Endothelial cell of umbilical vein (primary cell): ENCODE results near the gene USP6NL. TPM values are rescaled to one million over a fixed set of nuclear protein-coding genes. Genes with fewer than 3 reads are reported as not detected.

ENCODE experiments used
- BruUV-seq: library from RNA; stranded (reverse); fragments of 400-500 nt; replicated peaks from 2 replicates; lab custom pipeline; 2021; lab: Mats Ljungman, UMichigan
- CTCF ChIA-PET: fragments of 300-600, 350-600 bp; sonication (Branson Sonifier 250); formaldehyde crosslinking; loops from one replicate; lab custom pipeline; 2021; ENCODE audit warnings: antibody characterized with exemption, inconsistent platforms; lab: Charles Lee
- POLR2A ChIA-PET: fragments of 300-600, 350-600 bp; sonication (Branson Sonifier 250); formaldehyde crosslinking; loops from one replicate; lab custom pipeline; 2021; ENCODE audit warnings: antibody characterized with exemption, inconsistent platforms; lab: Charles Lee
- DNase-seq: peaks from one replicate; pipeline ENCODE4 v3.0.0-alpha.2; 2011; ENCODE audit warnings: low read depth, low spot score
- FAIRE-seq: peaks from 2 replicates; lab custom pipeline; 2011; peaks lifted over from hg19 to GRCh38; lab: Jason Lieb, UNC
- H2AFZ ChIP-seq: 2 replicates; pipeline ENCODE4 v1.6.0; 2012; ENCODE audit warnings: low read depth, low read length, control low read depth, inconsistent platforms
- H3K27ac ChIP-seq: 2 replicates; pipeline ENCODE4 v1.5.1; 2011; ENCODE audit warnings: low read depth, mild to moderate bottlenecking, control low read depth, low read length, moderate library complexity; ENCODE audit not compliant: insufficient read depth
- H3K27me3 ChIP-seq, 2 experiments: 2 replicates each; pipeline versions ENCODE4 v1.6.0 to v1.6.1; 2011; ENCODE audit warnings: low read length in 2 of 2, mixed read lengths in 1 of 2; ENCODE audit not compliant: control insufficient read depth in 2 of 2, insufficient read depth in 2 of 2
- H3K36me3 ChIP-seq, 2 experiments: 2 replicates in 1 of 2; 3 replicates in 1 of 2; pipeline ENCODE4 v1.5.1; 2011; ENCODE audit warnings: low read length in 2 of 2, mild to moderate bottlenecking in 1 of 2, moderate library complexity in 1 of 2; ENCODE audit not compliant: control insufficient read depth in 2 of 2, insufficient read depth in 2 of 2; ENCODE audit errors: extremely low read depth in 1 of 2
- H3K4me1 ChIP-seq: 3 replicates; pipeline ENCODE4 v1.5.1; 2011; ENCODE audit warnings: mild to moderate bottlenecking, low read length; ENCODE audit not compliant: control insufficient read depth, insufficient read depth; ENCODE audit errors: extremely low read depth
- H3K4me2 ChIP-seq: 2 replicates; pipeline ENCODE4 v1.6.1; 2011; ENCODE audit warnings: low read length, control low read depth, mixed read lengths; ENCODE audit not compliant: insufficient read depth
- H3K4me3 ChIP-seq, 3 experiments: fragments of 200-600 bp in 1 of 3; sonication (generic), shearing (Covaris generic) in 1 of 3; replicated peaks in 1 of 3; 2 replicates each; pipeline ENCODE4 v1.5.1; 2011 to 2016; ENCODE audit warnings: control low read depth in 3 of 3, low read length in 3 of 3, mild to moderate bottlenecking in 2 of 3, inconsistent platforms in 1 of 3, low read depth in 1 of 3, moderate library complexity in 1 of 3; ENCODE audit not compliant: insufficient read depth in 1 of 3
- H3K79me2 ChIP-seq: 2 replicates; pipeline ENCODE4 v1.6.0; 2012; ENCODE audit warnings: low read length, inconsistent platforms; ENCODE audit not compliant: control insufficient read depth, insufficient read depth
- H3K9ac ChIP-seq: replicated peaks from 2 replicates; pipeline ENCODE3; 2011; ENCODE audit warnings: low read length, control low read depth; ENCODE audit not compliant: insufficient read depth; ENCODE audit errors: extremely low read depth
- H3K9me1 ChIP-seq: replicated peaks from 3 replicates; pipeline ENCODE4 v1.6.0; 2011; ENCODE audit warnings: mild to moderate bottlenecking, low read length; ENCODE audit not compliant: control insufficient read depth, insufficient read depth; ENCODE audit errors: extremely low read depth
- H3K9me3 ChIP-seq: replicated peaks from 2 replicates; pipeline ENCODE4 v1.5.1; 2012; ENCODE audit warnings: low read length, inconsistent platforms; ENCODE audit not compliant: control insufficient read depth, insufficient read depth
- H4K20me1 ChIP-seq: replicated peaks from 2 replicates; pipeline ENCODE3; 2011; ENCODE audit warnings: mild to moderate bottlenecking, low read length; ENCODE audit not compliant: control insufficient read depth, insufficient read depth; ENCODE audit errors: extremely low read depth
- EZH2 ChIP-seq: IDR thresholded peaks from 2 replicates; pipeline ENCODE4 v1.6.1; 2012; ENCODE audit warnings: borderline replicate concordance, low read depth, mild to moderate bottlenecking, moderate library complexity, low read length, inconsistent platforms; ENCODE audit not compliant: severe bottlenecking
- FOS ChIP-seq: IDR thresholded peaks from 2 replicates; pipeline ENCODE4 v1.6.1; 2011; ENCODE audit warnings: mild to moderate bottlenecking, low read length, moderate library complexity, borderline replicate concordance; ENCODE audit not compliant: insufficient read depth
- GATA2 ChIP-seq: IDR thresholded peaks from 2 replicates; pipeline ENCODE4 v1.7.0; 2011; ENCODE audit warnings: low read depth, mild to moderate bottlenecking, moderate library complexity, mixed read lengths, low read length; ENCODE audit not compliant: insufficient read length, insufficient read depth
- JUN ChIP-seq: IDR thresholded peaks from 2 replicates; pipeline ENCODE4 v1.6.1; 2011; ENCODE audit warnings: borderline replicate concordance, low read depth; ENCODE audit not compliant: insufficient read length, insufficient read depth
- MAX ChIP-seq: IDR thresholded peaks from 2 replicates; pipeline ENCODE4 v1.6.1; 2011; ENCODE audit not compliant: insufficient read depth, insufficient read length
- MYC ChIP-seq: IDR thresholded peaks from one replicate; pipeline ENCODE4 v1.6.1; 2011; ENCODE audit warnings: mild to moderate bottlenecking, low read depth, low read length
- POLR2A ChIP-seq: IDR thresholded peaks from 2 replicates; pipeline ENCODE4 v1.6.1; 2012; ENCODE audit warnings: low read depth, mild to moderate bottlenecking, control low read depth, low read length
- POLR2AphosphoS5 ChIP-seq: IDR thresholded peaks from 2 replicates; pipeline ENCODE4 v1.6.1; 2012; ENCODE audit warnings: low read depth, mild to moderate bottlenecking, control low read depth, low read length, moderate library complexity; ENCODE audit not compliant: insufficient read depth
- dilution Hi-C: fragments of 300-500 bp; cut with MboI; formaldehyde crosslinking; loops from one replicate; pipeline ENCODE4 v1.15.0; 2019; ENCODE audit warnings: low sequenced_read_pairs; ENCODE audit not compliant: extremely low pct_ligation_motif_present
- intact Hi-C: fragments of 100-400 bp; cut with micrococcal nuclease; formaldehyde crosslinking; loops from one replicate; pipeline ENCODE4 v1.10.0; 2022
- polyA plus RNA-seq, 4 experiments: library from polyadenylated mRNA; depleted of rRNA in 3 of 4; stranded (reverse) in 3 of 4; unstranded in 1 of 4; fragments of >200 nt; gene quantifications; 2 replicates each; pipeline versions ENCODE4 v1.2.1 to v1.2.3, GENCODE V29; 2011 to 2012; ENCODE audit warnings: missing spikeins in 1 of 4
- total RNA-seq: library from RNA; stranded (reverse); gene quantifications from 2 replicates; pipeline ENCODE4 v1.2.3, GENCODE V29; 2021
- TF ChIP-seq, protein P1 (sequence below), 2 donors: IDR thresholded peaks; 1 replicate in 1 of 2; 2 replicates in 1 of 2; pipeline ENCODE4 v1.5.1; 2011; ENCODE audit warnings: low read length in 2 of 2, mild to moderate bottlenecking in 2 of 2, moderate library complexity in 2 of 2, control low read depth in 1 of 2, inconsistent platforms in 1 of 2, low read depth in 1 of 2; ENCODE audit not compliant: insufficient read depth in 1 of 2; ENCODE audit errors: extremely low read depth in 1 of 2

USP6NL gene
- total and polyA plus RNA-seq, 2 donors (not counting 3 experiments of a cell fraction or from before 2014, with no cell fraction given), result 13.5 to 29.2 TPM

DNA sequence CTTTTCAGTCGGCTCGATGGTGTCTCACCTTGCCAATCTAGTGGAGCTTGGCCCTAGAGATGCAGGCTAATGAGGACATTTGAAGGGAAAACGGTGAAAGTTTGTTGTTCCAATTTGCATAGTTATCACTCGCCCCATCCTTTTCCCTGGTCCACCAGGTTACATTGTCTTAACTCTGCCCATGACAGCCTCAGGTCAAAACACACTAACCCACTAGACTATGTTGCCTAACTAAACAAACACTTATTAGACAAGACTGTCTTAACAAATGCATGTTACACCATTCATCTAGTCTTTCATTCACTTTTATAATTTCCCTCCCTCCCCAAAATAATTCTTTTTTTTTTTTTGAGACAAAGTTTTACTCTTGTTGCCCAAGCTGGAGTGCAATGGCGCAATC lies 40.7 kb downstream of the USP6NL start:
- no peak overlapping the region for H3K4me3 ChIP-seq
- H3K79me2 ChIP-seq, result peaks cover 49% of the 10 kb centered on the region
- no TSS peak for BruUV-seq
- H3K9me3 ChIP-seq, result no peaks in the 10 kb centered on the region
- intact Hi-C loops (no loop called here), dilution Hi-C loops (no loop called here)
- POLR2A ChIA-PET, result no interaction called here
- no peaks in the 10 kb centered on the region for H3K27me3 ChIP-seq
- no peak for TF ChIP-seq POLR2AphosphoS5
- no peak for TF ChIP-seq JUN
- no peak for TF ChIP-seq MYC
- TF ChIP-seq POLR2A, result no peak
- TF ChIP-seq GATA2, result no peak
- TF ChIP-seq EZH2, result no peak
- CTCF ChIA-PET, result no interaction called here
- no peaks in the 10 kb centered on the region for H3K9me1 ChIP-seq
- peaks cover 21% of the 10 kb centered on the region for H4K20me1 ChIP-seq
- H3K27ac ChIP-seq, result no peak overlapping the region
- no peak overlapping the region for H3K4me2 ChIP-seq
- no peaks in the 10 kb centered on the region for H3K4me1 ChIP-seq
- DNase-seq (no peak), FAIRE-seq (no peak)
- no peak overlapping the region for H2AFZ ChIP-seq
- H3K36me3 ChIP-seq, result no peaks in the 10 kb centered on the region
- H3K9ac ChIP-seq, result no peak overlapping the region

DNA sequence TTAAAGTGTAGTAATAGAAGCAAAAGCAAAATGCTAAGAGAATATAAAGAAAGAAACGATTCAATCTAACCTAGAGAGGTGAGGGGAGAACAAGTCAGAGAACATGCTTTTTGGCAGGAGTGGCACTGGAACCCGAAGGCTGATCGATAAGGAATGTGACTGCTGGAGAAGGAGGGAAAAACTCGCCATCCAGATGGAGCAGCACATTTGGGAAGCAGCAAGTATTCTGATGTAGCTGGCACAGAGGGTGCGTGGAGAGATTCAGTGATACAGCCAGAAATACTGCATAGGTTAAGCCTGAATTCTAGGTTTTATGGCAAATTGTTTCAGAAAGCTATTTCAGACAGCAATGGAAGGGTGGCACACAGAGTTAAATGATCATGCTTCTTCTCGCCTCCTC lies 42.0 kb downstream of the USP6NL start:
- H4K20me1 ChIP-seq, result peaks cover 16% of the 10 kb centered on the region
- H3K4me1 ChIP-seq, result no peaks in the 10 kb centered on the region
- no peak for TF ChIP-seq POLR2A
- TF ChIP-seq, protein P1, sequence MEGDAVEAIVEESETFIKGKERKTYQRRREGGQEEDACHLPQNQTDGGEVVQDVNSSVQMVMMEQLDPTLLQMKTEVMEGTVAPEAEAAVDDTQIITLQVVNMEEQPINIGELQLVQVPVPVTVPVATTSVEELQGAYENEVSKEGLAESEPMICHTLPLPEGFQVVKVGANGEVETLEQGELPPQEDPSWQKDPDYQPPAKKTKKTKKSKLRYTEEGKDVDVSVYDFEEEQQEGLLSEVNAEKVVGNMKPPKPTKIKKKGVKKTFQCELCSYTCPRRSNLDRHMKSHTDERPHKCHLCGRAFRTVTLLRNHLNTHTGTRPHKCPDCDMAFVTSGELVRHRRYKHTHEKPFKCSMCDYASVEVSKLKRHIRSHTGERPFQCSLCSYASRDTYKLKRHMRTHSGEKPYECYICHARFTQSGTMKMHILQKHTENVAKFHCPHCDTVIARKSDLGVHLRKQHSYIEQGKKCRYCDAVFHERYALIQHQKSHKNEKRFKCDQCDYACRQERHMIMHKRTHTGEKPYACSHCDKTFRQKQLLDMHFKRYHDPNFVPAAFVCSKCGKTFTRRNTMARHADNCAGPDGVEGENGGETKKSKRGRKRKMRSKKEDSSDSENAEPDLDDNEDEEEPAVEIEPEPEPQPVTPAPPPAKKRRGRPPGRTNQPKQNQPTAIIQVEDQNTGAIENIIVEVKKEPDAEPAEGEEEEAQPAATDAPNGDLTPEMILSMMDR (IDR thresholded peaks at IDR 0.05; ENCODE audit: extremely low read depth in 1 of 2, insufficient read depth in 1 of 2, low read depth in 1 of 2, low read length in 2 of 2), result no peak
- no peak for TF ChIP-seq MYC
- no peak for TF ChIP-seq JUN
- no peak for TF ChIP-seq MAX
- TF ChIP-seq EZH2, result no peak
- no peak for TF ChIP-seq FOS
- no peak for TF ChIP-seq GATA2
- TF ChIP-seq POLR2AphosphoS5, result no peak
- DNase-seq (no peak), FAIRE-seq (no peak)
- BruUV-seq, result no TSS peak
- no peaks in the 10 kb centered on the region for H3K9me3 ChIP-seq
- no peak overlapping the region for H3K4me3 ChIP-seq
- intact Hi-C loops, result no loop called here
- POLR2A ChIA-PET, result no interaction called here
- peaks cover 47% of the 10 kb centered on the region for H3K79me2 ChIP-seq
- no peak overlapping the region for H2AFZ ChIP-seq
- dilution Hi-C loops, result no loop called here
- H3K36me3 ChIP-seq, result no peaks in the 10 kb centered on the region
- H3K27me3 ChIP-seq, result no peaks in the 10 kb centered on the region
- CTCF ChIA-PET, result interaction anchor here (1.0 to 1.5 kb wide), 3 partner anchors 9 to 188 kb away, joined by 3 to 4 read pairs (median 4); no protein-coding TSS in a partner anchor
- no peak overlapping the region for H3K27ac ChIP-seq
- no peaks in the 10 kb centered on the region for H3K9me1 ChIP-seq
- no peak overlapping the region for H3K9ac ChIP-seq
- H3K4me2 ChIP-seq, result no peak overlapping the region
